Aorta (tissue), 5 donors: Measurements from ENCODE around the gene LRIT1. TPM values are rescaled to one million over a fixed set of nuclear protein-coding genes. Genes with fewer than 3 reads are reported as not detected.
A peak's percentile ranks its signal among the peaks of the same experiment; 100 is the strongest.

Experiments
- ATAC-seq: fragments of 200-7000 bp; cut with Tn5 transposase; one replicate; pipeline ENCODE4 v1.9.1; 2022; ENCODE audit warnings: moderate library complexity; ENCODE audit not compliant: low FRiP score
- DNase-seq, 2 donors: peaks; one replicate each; pipeline ENCODE4 v3.0.0-alpha.2; 2020
- H3K27ac ChIP-seq, 2 donors: one replicate each; pipeline ENCODE4 v1.5.1; 2013; ENCODE audit warnings: low read length in 2 of 2, mild to moderate bottlenecking in 2 of 2, moderate library complexity in 2 of 2, control low read depth in 1 of 2, inconsistent platforms in 1 of 2, low read depth in 1 of 2
- H3K27me3 ChIP-seq, 2 donors: one replicate each; pipeline ENCODE4 v1.6.1; 2013; ENCODE audit warnings: control low read depth in 1 of 2, low read length in 1 of 2, mild to moderate bottlenecking in 1 of 2, moderate library complexity in 1 of 2; ENCODE audit not compliant: insufficient read depth in 2 of 2, control insufficient read depth in 1 of 2
- H3K36me3 ChIP-seq, 2 donors: one replicate each; pipeline ENCODE4 v1.6.1; 2013; ENCODE audit warnings: control low read depth in 1 of 2, low read length in 1 of 2, mild to moderate bottlenecking in 1 of 2; ENCODE audit not compliant: insufficient read depth in 2 of 2, control insufficient read depth in 1 of 2
- H3K4me1 ChIP-seq, 2 donors: one replicate each; pipeline ENCODE4 v1.6.1; 2013; ENCODE audit warnings: low read length in 2 of 2, control low read depth in 1 of 2, mild to moderate bottlenecking in 1 of 2, moderate library complexity in 1 of 2; ENCODE audit not compliant: insufficient read depth in 2 of 2, control insufficient read depth in 1 of 2
- H3K4me3 ChIP-seq, 2 donors: one replicate each; pipeline ENCODE4 v1.5.1; 2013; ENCODE audit warnings: low read length in 2 of 2, control low read depth in 1 of 2, mild to moderate bottlenecking in 1 of 2
- H3K9me3 ChIP-seq: one replicate; pipeline ENCODE4 v1.6.1; 2013; ENCODE audit warnings: mild to moderate bottlenecking, low read length; ENCODE audit not compliant: control insufficient read depth
- WGBS, 2 donors: extraction: QIAGEN DNeasy Blood & Tissue Kit; methylation state at CpG; one replicate each; pipeline ENCODE4 v1.1.7; 2013; 5-methylcytosine and 5-hydroxymethylcytosine counted together
- intact Hi-C, 2 donors: fragments of 100-400 bp; cut with DNase I; formaldehyde crosslinking; loops; one replicate each; pipeline versions ENCODE4 v1.14.2 to v1.15.0; 2022
- polyA plus RNA-seq, 2 donors: library from polyadenylated mRNA; stranded (reverse); fragments of 200-250 nt; gene quantifications; one replicate each; pipeline ENCODE4 v1.2.3, GENCODE V29; 2013
- total RNA-seq, 2 donors: library from RNA; stranded (reverse); fragmentation: NEBNext Ultra II Directional; extraction: Animal tissue kit (Norgen Biotek cat#: 25700); gene quantifications; one replicate each; pipeline ENCODE4 v1.2.1, GENCODE V29; 2021
- donor health status: healthy with polysubstance abuse.
- donor health status: Bipolar disorder and iron deficiency.
- donor health status: DM: no; HTN: no; CAD: no.
- donor health status: DM: no; HTN: no; CAD: no.
- donor health status: DM: yes; HTN: yes; CAD: no.

LRIT1 gene
- total and polyA plus RNA-seq, 4 donors: not detected

DNA sequence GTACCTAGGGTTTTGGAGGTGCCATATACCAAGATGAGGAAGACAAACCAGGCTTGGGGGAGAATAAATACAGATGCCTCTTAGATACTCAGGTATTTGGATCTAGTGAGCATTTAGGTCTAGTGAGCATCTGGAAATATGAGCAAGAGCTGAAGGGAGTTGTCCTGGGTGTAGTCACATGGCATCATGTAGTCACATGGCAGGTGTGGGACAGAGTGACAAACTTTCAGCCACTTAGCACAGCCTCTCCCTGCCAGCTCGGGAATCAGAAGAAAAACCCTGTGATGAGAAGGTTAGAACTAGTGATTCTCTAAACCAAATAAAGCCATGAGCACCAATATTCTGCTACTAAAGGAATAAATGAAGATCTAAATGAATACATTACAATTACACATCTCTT is 27.8 kb upstream of the LRIT1 start:
- intact Hi-C loops: loop anchor here in 1 of 2 donors (5.0 kb wide), 1 partner anchor 103 kb away; no protein-coding TSS in a partner anchor

DNA sequence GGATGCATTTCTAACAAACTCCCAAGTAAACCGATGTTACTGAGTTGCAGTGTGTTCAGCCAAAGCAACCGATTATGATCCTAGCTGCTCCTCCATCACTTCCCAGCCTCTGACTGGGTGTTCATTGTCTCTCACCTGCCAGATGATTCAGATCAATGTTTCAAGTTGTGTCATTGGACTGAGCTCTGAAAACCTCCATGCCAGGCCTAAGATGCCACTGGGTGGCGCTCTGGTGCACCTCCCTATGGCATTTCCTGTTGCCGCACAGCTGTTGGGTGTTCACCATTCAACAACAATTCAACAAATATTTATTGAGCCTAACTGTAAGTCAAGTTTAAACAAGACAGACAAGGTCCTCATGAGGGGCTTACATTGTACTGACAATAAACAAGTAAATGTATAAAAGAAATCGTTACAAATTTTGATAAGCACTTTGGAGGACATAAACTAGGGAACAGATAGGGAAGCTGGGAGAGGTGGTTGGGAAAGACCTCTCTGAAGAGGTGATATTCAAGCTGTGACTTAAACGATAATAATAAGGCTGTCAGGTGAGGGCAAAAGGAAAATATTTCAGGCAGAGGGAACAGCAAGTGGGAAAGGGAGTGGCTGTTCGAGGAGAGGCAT is 26.3 kb upstream of the LRIT1 start:
- Histone ChIP-seq H3K36me3 (no peaks in the 10 kb centered on the region), H3K27ac (no peak overlapping the region), H3K4me3 (no peak overlapping the region), H3K4me1 (no peaks in the 10 kb centered on the region), H3K9me3 (no peaks in the 10 kb centered on the region), H3K27me3 (no peaks in the 10 kb centered on the region)
- ATAC-seq: no peak
- peak in 1 of 2 donors; percentile 54 for DNase-seq
- WGBS, 2 donors: 42% methylated on average over 7 of the region's 7 CpGs
- intact Hi-C loops: loop anchor here in 1 of 2 donors (5.0 kb wide), 1 partner anchor 105 kb away; no protein-coding TSS in a partner anchor

More for the DNA sequence above, 27.8 kb upstream of the LRIT1 start:
- no peaks in the 10 kb centered on the region for H3K27me3 ChIP-seq
- no peak overlapping the region for H3K4me3 ChIP-seq
- no peaks in the 10 kb centered on the region for H3K9me3 ChIP-seq
- ATAC-seq (no peak), DNase-seq (no peak)
- no peaks in the 10 kb centered on the region for H3K4me1 ChIP-seq
- no peak overlapping the region for H3K27ac ChIP-seq
- no peaks in the 10 kb centered on the region for H3K36me3 ChIP-seq
- 57 to 72% methylated on average over 1 of the region's 1 CpG for WGBS, 2 donors

DNA sequence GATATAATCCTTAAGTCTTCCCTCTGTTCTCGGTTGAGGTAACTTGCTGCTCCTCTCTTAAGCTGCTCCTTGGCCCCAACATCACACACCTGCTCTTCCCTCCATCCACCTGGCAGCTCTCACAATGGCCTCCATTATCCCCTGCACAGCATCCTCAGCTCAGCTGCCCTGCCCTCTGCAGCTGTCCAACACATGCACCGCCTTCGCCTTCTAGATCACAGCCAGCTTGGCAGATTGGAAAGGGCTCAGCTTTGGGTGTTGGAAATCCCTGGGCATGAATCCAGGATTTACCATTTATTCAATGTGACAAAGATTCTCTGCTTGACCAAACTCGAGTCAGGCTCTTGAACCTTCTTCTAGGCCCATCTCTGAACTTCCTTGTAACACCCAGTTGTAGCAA is 24.1 kb upstream of the LRIT1 start:
- H3K27me3 ChIP-seq: no peaks in the 10 kb centered on the region
- 76 to 77% methylated on average over 4 of the region's 4 CpGs for WGBS, 2 donors
- H3K27ac ChIP-seq: no peak overlapping the region
- DNase-seq: no peak
- H3K36me3 ChIP-seq: no peaks in the 10 kb centered on the region
- ATAC-seq: no peak
- intact Hi-C loops: loop anchor here in 1 of 2 donors (2.0 to 5.0 kb wide), 2 partner anchors 107 to 271 kb away; no protein-coding TSS in a partner anchor
- H3K4me3 ChIP-seq: no peak overlapping the region
- H3K9me3 ChIP-seq: no peaks in the 10 kb centered on the region
- no peaks in the 10 kb centered on the region for H3K4me1 ChIP-seq

DNA sequence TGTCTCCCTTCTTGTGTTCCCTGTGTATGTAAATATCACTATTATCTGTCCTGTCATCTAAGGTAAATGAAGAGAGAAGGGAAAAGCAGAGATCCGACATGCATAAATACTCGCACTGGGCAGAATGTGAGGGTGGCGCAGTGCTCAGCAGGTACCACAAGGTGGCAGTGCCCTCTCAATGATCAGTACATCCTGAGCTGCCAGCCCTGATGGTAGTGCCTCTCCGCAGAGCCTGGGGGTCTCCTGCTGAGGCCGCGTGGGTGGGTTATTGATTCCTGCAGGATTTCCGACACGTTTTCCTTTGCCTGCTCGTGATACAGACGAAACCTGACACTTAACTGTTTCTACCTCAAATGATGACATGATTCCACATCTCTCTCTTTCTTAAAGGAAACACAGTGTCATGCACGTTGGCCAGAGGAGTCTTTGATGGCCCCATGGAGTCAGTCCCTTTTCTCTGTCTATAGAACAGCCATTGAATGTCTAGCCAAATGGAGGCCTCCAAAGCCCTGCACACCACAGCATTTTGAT is 23.3 kb upstream of the LRIT1 start:
- no peaks in the 10 kb centered on the region for H3K4me1 ChIP-seq
- intact Hi-C loops: loop anchor here (1.0 to 5.0 kb wide), 3 partner anchors 108 to 273 kb away; no protein-coding TSS in a partner anchor
- 0 to 2% methylated on average over 11 of the region's 11 CpGs for WGBS, 2 donors
- no peaks in the 10 kb centered on the region for H3K36me3 ChIP-seq
- ATAC-seq: peak; percentile 82
- H3K9me3 ChIP-seq: no peaks in the 10 kb centered on the region
- no peak overlapping the region for H3K4me3 ChIP-seq
- DNase-seq: peak; percentile 75 to 89
- H3K27ac ChIP-seq: no peak overlapping the region
- no peaks in the 10 kb centered on the region for H3K27me3 ChIP-seq

DNA sequence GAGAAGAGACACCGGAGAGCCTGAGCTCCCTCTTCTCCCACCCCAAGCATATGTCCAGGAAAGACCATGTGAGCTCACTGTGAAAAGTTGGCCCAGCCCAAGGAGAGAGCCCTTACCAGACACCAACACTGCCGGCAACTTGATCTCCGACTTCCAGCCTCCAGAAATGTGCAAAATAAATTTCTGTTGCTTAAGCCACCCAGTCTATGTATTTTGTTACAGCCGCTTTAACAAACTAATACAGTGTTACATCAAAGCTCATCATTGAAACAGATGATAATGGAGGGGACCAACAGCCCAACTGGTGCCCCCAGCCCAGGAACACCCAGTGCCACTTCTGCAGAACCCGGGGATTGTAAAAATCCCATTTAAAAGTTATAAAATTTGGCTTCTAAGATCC is 22.4 kb upstream of the LRIT1 start:
- Histone ChIP-seq H3K4me3 (no peak overlapping the region), H3K27ac (no peak overlapping the region), H3K27me3 (no peaks in the 10 kb centered on the region), H3K9me3 (no peaks in the 10 kb centered on the region), H3K4me1 (no peaks in the 10 kb centered on the region), H3K36me3 (no peaks in the 10 kb centered on the region)
- WGBS, 2 donors: 80 to 81% methylated on average over 5 of the region's 5 CpGs
- ATAC-seq (no peak), DNase-seq (no peak)
- intact Hi-C loops: loop anchor here (1.0 to 5.0 kb wide), 3 partner anchors 109 to 274 kb away; no protein-coding TSS in a partner anchor

DNA sequence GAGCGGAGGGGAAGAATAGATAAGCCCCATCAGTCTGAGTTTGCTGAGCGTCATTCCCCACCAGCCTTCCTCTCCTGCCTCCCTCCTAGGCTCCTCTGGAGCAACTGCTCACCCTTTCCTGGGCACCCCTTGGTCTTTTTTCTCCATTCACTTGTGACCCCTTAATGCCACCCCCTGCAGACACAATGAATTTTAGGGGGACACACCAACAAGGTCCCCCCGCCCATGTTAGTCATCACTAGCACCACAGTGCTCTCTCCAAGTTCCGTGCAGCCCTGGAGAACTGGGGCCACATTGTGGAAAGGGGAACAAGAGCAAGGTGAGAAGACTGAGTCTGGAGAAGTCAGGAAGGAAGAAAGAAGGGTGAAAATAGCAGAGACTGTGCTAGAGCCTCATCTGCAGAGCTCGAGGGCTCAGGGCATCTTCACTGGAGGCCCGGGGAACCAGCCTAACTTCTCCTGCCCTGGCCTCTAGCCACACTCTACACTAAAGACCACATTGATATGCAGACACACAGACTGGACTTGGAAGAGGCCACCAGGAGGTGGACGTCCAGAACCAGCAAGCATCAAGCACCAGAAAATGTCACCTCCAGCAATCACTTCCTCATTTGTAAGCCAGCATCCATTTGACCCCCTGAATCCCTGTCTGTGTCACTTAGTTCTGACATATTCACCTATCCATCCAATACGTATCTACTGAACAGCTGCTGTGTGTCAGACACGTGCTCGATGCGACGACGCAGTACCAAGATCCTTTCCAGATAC is 21.0 kb upstream of the LRIT1 start:
- H3K27me3 ChIP-seq: no peaks in the 10 kb centered on the region
- DNase-seq: no peak
- no peak for ATAC-seq

DNA sequence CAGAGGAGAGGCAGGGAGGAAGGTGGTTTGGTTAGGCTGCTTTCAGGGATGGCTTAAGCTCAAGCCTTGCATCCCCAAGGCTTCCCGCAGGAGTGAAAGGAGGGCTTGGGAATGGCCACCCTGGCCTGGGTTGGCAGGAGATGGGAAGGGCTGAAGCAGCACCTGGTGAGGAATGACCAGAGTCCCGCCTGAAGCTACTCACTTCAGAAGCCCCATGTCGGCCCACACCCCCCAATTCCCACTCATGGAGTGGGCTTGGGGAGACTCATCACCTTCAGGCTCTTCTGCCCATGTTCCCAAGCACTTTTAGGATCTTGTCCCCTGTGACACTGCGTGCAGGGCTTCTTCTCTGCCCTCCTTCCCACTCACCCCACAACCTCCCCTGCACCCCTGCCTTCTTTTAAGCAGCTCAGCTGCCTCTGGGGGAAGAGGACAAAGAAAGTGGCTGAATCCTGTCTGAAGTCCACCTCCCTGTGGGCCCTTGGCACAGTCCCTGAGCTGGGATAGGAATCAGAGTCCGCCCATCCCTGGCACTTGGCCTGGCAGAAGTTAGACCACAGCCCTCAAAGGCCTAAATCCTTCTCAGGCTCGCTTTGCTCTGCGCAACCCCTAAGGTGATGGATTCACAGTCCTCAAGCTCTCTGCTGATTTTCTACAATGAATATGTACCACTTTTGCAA is 20.0 kb upstream of the LRIT1 start:
- intact Hi-C loops: loop anchor here in 1 of 2 donors (5.0 kb wide), 1 partner anchor 111 kb away; no protein-coding TSS in a partner anchor
- DNase-seq: no peak
- H3K27me3 ChIP-seq: no peaks in the 10 kb centered on the region
- no peak overlapping the region for H3K27ac ChIP-seq
- WGBS, 2 donors: 84 to 85% methylated on average over 6 to 7 of the region's 7 CpGs
- no peak overlapping the region for H3K4me3 ChIP-seq
- no peaks in the 10 kb centered on the region for H3K36me3 ChIP-seq
- no peak for ATAC-seq
- H3K4me1 ChIP-seq: no peaks in the 10 kb centered on the region
- no peaks in the 10 kb centered on the region for H3K9me3 ChIP-seq

More for the DNA sequence above, 21.0 kb upstream of the LRIT1 start:
- no peak overlapping the region for H3K27ac ChIP-seq
- H3K36me3 ChIP-seq: no peaks in the 10 kb centered on the region
- no peak overlapping the region for H3K4me3 ChIP-seq
- intact Hi-C loops: loop anchor here in 1 of 2 donors (5.0 kb wide), 1 partner anchor 110 kb away; no protein-coding TSS in a partner anchor
- no peaks in the 10 kb centered on the region for H3K4me1 ChIP-seq
- WGBS, 2 donors: 80 to 85% methylated on average over 13 of the region's 13 CpGs
- no peaks in the 10 kb centered on the region for H3K9me3 ChIP-seq

DNA sequence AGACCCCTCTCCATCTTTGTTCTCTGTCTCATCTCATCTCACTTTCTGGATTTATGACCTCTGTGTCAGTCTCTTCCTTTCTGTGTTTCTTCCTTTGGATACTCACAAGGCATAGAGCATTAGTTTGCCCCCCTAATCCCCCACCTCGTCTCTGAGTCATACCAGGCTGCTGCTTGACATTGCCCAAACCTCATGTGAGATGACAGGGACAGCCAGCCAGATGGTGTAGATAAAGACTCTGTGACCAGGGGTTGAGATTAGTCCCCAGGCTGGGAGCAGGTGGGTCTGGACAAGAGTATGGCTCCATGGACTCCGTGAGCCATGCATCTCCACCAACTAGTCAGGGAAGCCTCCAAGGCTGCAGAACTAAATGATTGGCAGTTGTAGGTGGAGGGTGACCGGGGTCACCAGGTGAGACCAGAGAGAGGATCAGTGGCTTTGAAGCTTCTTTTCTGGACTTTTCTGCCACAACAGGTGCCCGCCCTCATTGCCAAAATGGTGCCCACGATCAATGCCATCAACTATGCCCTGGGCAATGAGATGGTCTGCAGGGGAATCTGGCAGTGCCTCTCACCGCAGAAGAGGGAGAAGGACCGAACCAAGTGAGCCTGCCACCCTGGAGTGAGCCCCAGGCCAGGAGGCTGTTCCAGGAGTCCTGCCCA is 16.8 kb upstream of the LRIT1 start:
- ATAC-seq (no peak), DNase-seq (no peak)
- no peak overlapping the region for H3K4me3 ChIP-seq
- H3K27ac ChIP-seq: no peak overlapping the region
- no peaks in the 10 kb centered on the region for H3K27me3 ChIP-seq
- intact Hi-C loops: no loop called here
- H3K36me3 ChIP-seq: no peaks in the 10 kb centered on the region
- H3K4me1 ChIP-seq: no peaks in the 10 kb centered on the region
- 82 to 86% methylated on average over 7 of the region's 7 CpGs for WGBS, 2 donors
- H3K9me3 ChIP-seq: no peaks in the 10 kb centered on the region
